Stimulated activated naive CD8-positive, alpha-beta T cell treated with anti-CD3 and anti-CD28 coated beads, Interleukin-15, Interleukin-2, amounts not matched to agents 100 U/mL and 50 U/mL, for 24 hours (primary cell): ENCODE results near the gene RBP3.
"Not testable (repeated sequence)": the region's sequence is repeated elsewhere in the genome, so short reads cannot be mapped to it uniquely, and the experiment has no call there.

ENCODE experiments used
- ATAC-seq: fragments of 150-1000 bp; cut with Tn5 transposase; one replicate; pipeline ENCODE4 v1.10.0; 2021
- DNase-seq: peaks from one replicate; pipeline ENCODE4 v3.0.0; 2021

Gene RBP3

DNA sequence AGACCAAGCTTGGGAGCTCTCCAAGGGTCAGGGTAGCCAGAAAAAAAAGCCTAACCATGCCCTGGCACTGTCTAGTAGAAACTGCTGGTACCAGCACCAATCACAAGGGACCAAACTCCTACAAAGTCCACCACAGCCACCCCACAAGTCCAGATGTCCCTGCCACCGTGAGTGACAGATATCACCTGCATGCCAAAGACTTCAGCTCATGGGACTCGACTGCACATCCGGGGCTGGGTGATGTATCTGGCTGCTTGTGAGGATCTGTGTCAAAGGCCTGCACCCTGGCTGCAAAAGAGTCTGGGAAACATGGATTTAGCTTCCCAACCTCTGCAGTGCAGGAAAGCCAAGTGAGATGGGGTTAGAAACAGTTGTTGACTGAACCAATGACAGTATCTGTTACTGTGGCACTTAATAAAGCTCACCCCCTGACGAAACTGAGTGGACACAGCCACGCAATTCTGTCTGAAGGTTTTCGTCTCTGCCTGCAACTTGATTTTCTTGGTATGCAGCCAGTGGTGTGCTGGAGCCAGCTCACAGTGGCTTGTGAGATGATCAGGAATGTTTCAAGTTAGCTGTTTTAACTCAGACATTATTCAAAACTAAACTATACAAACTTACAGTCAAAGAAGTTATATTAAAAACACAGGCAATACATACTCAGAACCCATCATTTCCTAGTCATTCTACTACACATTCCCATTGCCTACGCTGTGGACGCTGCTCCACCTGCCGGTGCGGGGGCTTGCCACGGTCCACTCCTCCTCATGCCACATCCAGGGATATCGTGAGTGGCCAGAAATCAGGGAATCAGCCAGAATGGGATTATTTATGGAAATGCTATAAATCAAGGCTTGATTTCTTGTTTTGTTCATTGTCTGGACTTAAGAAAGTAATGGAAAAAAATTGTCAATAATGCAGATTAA, 26.7 kb downstream of the RBP3 start:
- DNase-seq (no peak), ATAC-seq (no peak)

DNA sequence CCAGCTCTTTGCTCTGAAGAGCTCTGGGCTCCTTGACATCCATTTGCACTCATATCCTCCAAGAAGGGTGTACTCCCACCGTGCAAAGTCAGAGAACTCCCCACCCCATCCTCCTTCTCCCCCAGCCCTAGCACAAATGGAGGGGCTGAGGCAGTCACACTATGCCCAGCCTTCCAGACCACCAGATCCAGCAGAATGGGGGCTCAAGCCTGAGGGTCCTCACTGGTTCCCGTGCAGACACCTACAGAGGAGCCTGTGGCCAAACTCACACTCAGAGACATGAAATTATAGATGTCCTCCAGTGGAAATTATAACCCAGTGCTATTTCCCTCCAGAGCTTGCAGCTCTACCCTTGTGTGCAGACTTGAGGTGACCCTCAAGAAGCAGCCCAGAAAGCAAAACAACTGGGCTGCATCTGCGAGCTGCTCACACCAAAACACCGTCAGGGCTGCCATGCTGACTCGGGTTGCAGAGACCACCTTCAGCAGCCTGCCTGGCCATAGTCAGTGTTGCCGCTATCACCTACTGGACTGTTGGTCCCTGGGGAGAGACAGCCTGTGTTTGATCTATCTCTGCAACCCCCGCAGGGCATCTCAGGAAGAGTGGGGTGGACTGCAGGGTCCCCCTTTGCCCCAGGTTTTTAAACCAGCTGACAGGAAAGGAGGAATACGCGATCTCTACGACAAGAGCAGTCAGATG, 28.5 kb downstream of the RBP3 start:
- DNase-seq = no peak
- no peak for ATAC-seq

DNA sequence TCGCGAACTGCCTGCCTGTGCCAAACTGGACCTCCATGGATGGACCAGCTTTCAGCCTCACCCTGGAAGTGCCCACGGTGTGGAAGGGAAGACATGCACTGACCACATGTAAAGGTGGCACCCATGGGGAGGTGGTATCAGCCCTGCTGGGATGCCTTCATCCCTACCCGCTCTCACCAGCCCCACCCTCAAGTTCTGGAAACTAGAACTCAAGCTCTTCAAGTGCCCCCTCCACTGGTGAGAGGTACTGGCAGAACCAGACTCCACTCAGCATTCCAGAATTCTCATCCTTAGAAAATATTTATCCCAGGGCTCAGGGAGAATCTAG, 30.0 kb downstream of the RBP3 start:
- ATAC-seq = no peak
- no peak for DNase-seq

DNA sequence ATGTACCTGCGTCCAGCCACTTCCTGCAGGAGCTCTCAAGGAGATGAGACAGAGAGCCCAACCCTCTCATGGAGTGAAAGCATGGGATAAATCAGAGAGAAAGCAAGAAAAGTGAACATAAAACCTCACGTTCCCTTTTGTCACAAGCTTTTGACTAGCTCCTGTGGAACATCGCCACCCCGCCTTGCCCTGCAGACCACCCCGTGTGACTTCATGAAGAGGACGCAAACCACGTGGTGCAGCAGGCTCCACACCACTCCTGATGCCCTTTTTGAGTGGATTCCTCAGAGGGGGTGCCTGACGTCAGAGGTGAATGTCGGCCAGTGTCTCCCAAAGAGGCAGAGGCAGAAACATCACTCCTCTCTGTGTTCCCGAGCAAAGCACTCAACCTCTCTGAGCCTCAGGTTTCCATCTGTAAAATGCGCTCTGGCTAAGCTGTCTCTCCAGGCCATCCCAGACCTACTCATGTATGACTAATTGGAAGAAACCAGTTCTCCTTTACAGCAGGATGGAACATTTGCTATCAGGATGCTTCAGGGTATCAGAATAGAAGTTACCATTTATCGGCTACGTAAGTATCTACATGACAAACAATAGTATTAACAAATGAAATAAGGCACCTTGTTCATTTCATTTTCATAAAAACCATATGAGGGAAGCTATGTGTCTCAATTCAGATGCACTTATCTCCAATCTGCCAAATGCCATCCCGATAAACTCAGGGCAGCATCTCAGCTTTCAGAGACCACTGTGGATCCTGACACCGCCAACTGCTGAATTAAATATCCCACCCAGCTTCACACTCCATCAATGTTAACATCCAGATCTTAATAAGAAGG, 30.7 kb downstream of the RBP3 start:
- ATAC-seq = no peak
- no peak for DNase-seq

GRCh38 chr10:47379445-47379785, 31.3 kb downstream of the RBP3 start:
- DNase-seq (no peak), ATAC-seq (no peak)

GRCh38 chr10:47379901-47380300, 31.7 kb downstream of the RBP3 start:
- no peak for DNase-seq

GRCh38 chr10:47380341-47381102, 32.4 kb downstream of the RBP3 start:
- ATAC-seq (no peak), DNase-seq (no peak)

More at GRCh38 chr10:47379901-47380300, 31.7 kb downstream of the RBP3 start:
- no peak for ATAC-seq

DNA sequence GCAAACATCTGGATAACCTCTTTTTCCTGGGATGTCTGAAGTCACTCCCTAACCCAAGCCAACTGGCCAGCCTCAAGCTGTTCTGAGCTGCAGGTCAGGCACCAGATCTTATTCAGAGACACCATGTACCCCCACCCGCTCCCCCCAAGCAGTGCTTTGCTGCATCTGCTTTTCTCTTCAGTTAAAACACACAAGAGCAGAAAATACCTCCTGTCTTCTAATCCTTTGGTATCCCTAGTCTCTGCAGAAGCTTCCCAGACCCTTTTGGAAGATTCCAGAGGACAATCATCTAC, 32.9 kb downstream of the RBP3 start:
- ATAC-seq = no peak
- no peak for DNase-seq

DNA sequence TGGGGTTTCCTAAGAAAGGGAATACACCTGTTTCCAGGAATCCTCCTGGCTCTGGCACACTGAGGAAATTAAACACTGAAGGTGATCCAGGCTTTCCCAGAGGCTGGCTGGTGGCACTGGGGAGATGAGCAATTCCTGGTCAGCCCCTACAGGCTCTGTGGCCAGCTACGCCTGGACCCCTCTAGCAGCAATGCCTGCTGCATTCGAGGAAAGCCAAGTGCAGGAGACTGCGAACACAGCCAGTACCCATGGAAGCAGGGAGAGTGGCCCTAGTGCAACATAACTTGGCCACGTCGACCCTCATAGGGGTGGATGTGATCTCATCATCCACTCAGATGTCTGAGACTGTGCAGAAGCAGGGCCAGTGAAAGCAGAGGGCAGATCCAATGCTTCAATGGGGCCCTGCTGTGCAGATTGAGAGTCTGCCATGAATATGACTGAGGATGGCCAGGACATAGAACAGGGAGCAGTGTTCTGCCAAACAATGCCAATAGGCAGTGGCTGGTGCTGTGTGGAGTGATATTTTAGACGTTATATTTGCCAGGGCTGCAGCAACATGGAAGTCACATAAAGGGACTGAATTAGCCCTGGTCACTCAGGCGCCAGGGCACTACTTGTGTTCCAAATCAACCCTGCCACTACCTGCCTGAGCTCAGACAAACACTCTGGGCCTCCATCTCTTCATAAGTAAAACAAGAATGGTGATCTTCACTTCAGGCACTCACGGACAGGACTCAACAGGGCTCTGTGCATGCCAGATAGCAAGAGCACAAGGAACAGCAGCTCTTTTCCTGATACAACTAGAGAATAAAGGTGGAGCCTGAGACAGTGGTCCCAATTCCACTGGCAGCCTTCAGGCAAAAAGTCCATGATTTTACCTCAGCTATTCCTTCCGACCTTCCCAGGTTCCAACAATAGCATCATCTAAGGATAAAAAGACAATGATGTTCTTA, 33.5 kb downstream of the RBP3 start:
- ATAC-seq = no peak
- DNase-seq = no peak

DNA sequence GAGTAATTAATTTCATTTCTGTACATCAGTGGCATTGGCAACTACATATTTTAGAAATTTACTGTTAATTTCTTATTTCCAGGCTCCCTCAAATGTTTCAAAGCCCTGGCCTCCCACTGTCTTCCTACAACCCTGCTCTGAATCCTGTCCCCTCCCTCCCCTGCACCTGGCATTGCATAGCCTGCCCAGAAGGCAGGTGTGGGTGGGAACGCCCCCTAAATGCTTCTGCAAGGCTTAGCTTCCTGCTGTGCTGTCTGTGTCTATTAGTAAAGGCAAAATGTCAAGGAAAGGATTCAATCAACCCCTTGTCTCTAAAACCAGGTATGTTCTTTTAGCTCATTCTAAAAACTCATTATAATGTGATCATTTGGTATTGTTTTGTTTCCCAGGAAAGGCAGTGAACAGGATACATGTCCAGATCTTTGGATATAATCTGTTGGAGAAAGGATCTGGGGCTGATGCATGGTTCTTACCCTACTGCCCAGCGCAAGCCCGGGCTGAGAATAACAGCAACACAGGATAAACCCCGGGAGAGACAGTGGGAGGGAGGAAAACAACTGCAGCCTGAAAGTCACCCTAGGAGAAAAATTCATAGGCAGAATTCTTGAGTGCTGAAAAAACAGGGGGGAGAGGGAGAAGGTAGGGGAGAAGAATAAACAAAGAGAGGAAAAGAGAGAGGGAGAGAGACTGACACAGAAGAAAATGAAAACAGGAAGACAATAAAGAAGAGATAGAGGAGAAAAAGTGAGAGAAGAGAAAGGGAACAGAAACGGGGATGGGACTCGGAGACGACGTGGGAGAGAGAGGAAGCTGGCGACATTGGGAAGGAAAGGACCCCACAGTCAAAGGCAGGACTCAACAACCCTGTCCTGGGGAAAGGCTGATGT, 35.3 kb downstream of the RBP3 start:
- ATAC-seq (no peak), DNase-seq (no peak)

DNA sequence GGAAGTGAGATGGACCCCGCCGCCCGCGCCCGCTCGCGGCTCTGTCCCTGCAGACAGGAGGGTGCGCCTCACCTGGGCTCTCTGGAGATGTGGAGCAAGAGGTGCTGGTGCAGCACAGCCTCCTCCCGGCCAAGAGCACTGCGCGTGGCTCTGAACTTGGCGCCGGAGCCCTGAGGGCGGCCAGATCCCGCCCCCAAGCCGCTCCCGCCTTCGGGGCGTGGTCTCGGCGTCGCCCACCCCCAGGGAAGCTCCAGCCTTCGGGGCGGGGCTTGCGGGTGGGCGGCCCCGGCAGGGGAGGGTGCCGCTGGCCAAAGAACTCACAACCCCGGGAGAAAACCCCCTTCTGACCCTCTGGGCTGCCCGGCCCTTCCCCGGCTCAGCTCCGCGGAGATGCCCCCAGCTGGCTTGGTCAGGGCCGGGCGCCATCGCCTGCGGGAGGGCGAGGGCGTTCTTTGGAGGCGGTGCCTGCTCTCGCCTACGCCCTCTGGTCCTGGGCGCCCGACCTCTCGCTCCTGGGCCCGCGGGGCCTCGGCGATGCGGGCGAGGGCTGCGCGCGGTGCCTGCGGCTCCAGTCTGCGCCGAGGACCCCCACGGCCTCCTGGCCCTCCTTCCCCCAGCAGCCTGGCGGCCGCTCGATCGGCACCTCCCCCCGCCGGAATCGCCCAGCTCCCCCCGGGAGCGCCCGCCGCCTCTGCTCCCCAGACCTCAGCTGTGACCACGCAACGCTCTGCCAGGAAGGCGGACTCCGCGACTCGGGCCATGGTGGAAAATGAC, 36.2 kb downstream of the RBP3 start, which contains the start of gene ZNF488:
TSS of gene ZNF488 (minus strand) at position 146 of the 774 bp plus-strand sequence. CDS start 15,464 bp downstream, outside the sequence.
- peak; percentile 92 for ATAC-seq
- peak; percentile 83 for DNase-seq

DNA sequence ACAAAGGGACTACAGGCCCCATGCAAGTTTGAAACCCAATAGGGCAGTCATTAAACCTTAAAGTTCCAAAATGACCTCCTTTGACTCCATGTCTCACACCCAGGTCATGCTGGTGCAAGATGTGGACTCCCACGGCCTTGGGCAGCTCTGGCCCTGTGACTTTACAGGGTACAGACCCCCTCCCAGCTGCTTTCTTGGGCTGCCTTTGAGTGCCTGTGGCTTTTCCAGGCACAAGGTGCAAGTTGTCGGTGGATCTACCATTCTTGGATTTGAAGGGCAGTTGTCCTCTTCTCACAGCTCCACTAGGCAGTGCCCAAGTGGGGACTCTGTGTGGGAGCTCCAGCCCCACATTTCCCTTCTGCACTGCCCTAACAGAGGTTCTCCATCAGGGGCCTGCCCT, 37.9 kb downstream of the RBP3 start:
- ATAC-seq, DNase-seq: not testable (repeated sequence)

GRCh38 chr10:47388879-47389278, 40.7 kb downstream of the RBP3 start:
- ATAC-seq (no peak), DNase-seq (no peak)

DNA sequence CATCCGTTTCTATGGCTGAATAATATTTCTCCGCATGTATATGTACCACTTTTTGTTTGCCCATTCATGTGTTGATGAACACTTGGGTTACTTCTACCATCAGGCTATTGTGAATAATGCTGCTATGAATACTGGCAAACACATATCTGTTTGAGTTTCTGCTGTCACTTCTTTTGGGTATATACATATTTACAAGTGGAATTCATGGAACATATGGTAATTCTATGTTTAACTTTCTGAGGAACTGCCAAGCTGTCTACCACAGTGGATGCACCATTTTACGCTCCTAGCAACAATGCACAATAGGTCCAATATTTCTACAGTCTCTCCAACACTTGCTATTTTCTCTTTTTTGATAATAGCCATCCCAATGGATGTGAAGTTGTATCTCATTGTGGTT, 41.5 kb downstream of the RBP3 start:
- DNase-seq (no peak), ATAC-seq (no peak)

- no peak for DNase-seq
Observed at GRCh38 chr10:47396311-47396717, 48.2 kb downstream of the RBP3 start.

DNA sequence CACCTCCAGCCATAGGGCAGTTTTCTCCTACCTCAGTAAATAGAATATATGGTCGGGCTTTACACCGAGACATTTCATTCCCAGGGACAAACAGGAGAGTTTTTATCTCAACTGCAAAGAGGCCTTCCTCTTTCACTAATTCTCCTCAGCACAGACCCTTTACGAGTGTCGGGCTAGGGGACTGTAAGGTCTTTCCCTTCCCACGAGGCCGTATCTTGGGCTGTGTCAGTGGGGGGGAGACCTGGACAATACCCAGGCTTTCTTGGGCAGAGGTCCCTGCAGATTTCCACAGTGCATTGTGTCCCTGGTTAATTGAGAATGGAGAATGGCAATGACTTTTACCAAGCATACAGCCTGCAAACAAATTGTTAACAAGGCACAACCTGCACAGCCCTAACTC, 49.1 kb downstream of the RBP3 start:
- no peak for DNase-seq
- no peak for ATAC-seq

More at GRCh38 chr10:47396311-47396717, 48.2 kb downstream of the RBP3 start:
- no peak for ATAC-seq

DNA sequence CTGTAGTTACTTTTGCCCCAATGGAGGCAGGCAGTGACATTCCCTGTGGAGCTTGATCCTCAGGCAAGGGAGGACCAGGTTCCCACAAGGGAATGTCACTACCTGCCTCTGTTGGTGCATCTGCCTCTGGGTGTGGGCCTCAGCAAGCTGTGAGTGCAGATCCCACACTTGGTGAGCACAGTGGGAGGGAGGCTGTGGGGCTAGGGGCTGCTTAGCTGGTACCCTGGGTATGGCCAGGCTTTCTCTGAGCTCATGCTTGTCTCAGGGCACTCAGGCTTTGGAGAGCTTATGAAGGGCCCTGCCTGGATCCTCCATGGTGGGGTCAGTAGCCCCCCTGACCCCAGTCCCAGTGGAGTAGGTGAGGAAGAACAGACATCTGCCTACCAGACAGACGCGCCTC, 52.1 kb downstream of the RBP3 start:
- DNase-seq = no peak
- no peak for ATAC-seq

DNA sequence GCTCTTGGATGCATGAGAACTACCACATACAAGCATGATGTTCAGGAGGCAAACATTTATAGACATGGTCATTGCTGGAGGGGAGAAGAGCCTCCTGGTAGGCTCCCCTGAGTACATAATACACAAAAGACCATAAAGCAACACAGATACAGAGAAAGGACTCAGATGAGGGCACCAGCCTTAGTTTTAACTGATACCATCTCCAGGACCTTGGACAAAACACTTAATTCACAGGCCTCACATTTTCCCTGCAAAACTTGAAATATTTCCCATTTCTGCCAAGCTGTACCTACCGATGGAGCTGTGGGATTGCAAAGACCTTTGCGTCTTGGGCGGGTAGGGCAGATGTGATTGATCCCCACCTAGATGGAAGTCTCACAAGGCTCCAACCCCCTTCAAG, 52.6 kb downstream of the RBP3 start:
- no peak for ATAC-seq

GRCh38 chr10:47401210-47401609, 53.0 kb downstream of the RBP3 start:
- ATAC-seq = no peak

More for the DNA sequence above, 52.6 kb downstream of the RBP3 start:
- no peak for DNase-seq

More at GRCh38 chr10:47401210-47401609, 53.0 kb downstream of the RBP3 start:
- no peak for DNase-seq
